OCI-LY7 (cell line): ENCODE data around the gene DNAJB12. TPM values are rescaled to one million over a fixed set of nuclear protein-coding genes. Genes with fewer than 3 reads are reported as not detected.
"Not testable (repeated sequence)": the region's sequence is repeated elsewhere in the genome, so short reads cannot be mapped to it uniquely, and the experiment has no call there.

Experiments used
- BruUV-seq: library from RNA; stranded (reverse); fragments of 400-500 nt; replicated peaks from 2 replicates; lab custom pipeline; 2021; lab: Mats Ljungman, UMichigan
- CTCF ChIA-PET: fragments of 300-600 bp; sonication (Branson Sonifier 250); formaldehyde crosslinking; loops from one replicate; lab custom pipeline; 2022; ENCODE audit warnings: antibody characterized with exemption; ENCODE audit not compliant: unreplicated experiment; lab: Charles Lee
- POLR2A ChIA-PET: fragments of 300-600 bp; sonication (Branson Sonifier 250); formaldehyde crosslinking; loops from one replicate; lab custom pipeline; 2022; ENCODE audit warnings: antibody characterized with exemption; lab: Charles Lee
- DNase-seq: peaks from one replicate; pipeline ENCODE4 v3.0.0-alpha.2; 2015; ENCODE audit warnings: low spot score
- H2AFZ ChIP-seq: fragments of 200-600 bp; sonication (generic), shearing (Covaris generic); 2 replicates; pipeline ENCODE4 v1.6.1; 2014; ENCODE audit warnings: mild to moderate bottlenecking, antibody characterized with exemption, low read length, moderate library complexity
- H3K27ac ChIP-seq: fragments of 200-600 bp; sonication (generic); 2 replicates; pipeline ENCODE4 v1.5.1; 2014; ENCODE audit warnings: mixed run types, low read depth, mild to moderate bottlenecking, moderate library complexity, low read length, inconsistent platforms; ENCODE audit not compliant: poor library complexity, severe bottlenecking
- H3K36me3 ChIP-seq: fragments of 200-600 bp; sonication (generic); 2 replicates; pipeline ENCODE4 v1.6.1; 2014; ENCODE audit warnings: mild to moderate bottlenecking, antibody characterized with exemption, low read length, moderate library complexity, mixed read lengths; ENCODE audit not compliant: insufficient read depth
- H3K4me1 ChIP-seq: fragments of 200-600 bp; sonication (generic); 2 replicates; pipeline ENCODE4 v1.5.1; 2014; ENCODE audit warnings: mild to moderate bottlenecking, low read length; ENCODE audit not compliant: insufficient read depth, poor library complexity, severe bottlenecking
- H3K4me2 ChIP-seq: fragments of 200-600 bp; sonication (generic); 2 replicates; pipeline ENCODE4 v1.6.1; 2014; ENCODE audit warnings: mild to moderate bottlenecking, low read length
- H3K4me3 ChIP-seq: fragments of 200-600 bp; sonication (generic); 2 replicates; pipeline ENCODE4 v1.5.1; 2014; ENCODE audit warnings: mild to moderate bottlenecking, low read depth, low read length; ENCODE audit not compliant: poor library complexity, severe bottlenecking
- H3K79me2 ChIP-seq: fragments of 200-600 bp; sonication (generic); 2 replicates; pipeline ENCODE4 v1.6.1; 2016; ENCODE audit warnings: low read depth, mild to moderate bottlenecking, low read length, moderate library complexity, mixed read lengths; ENCODE audit not compliant: insufficient read depth
- H3K9me2 ChIP-seq: fragments of 200-600 bp; sonication (generic); 2 replicates; pipeline ENCODE4 v1.6.1; 2016; ENCODE audit warnings: mild to moderate bottlenecking, low read length, mixed read lengths; ENCODE audit not compliant: insufficient read depth
- H3K9me3 ChIP-seq: fragments of 200-600 bp; sonication (generic); 2 replicates; pipeline ENCODE4 v1.6.1; 2014; ENCODE audit warnings: mild to moderate bottlenecking, mixed run types, low read length, mixed read lengths
- H4K20me1 ChIP-seq: fragments of 200-600 bp; sonication (generic); 2 replicates; pipeline ENCODE4 v1.6.1; 2014; ENCODE audit warnings: mild to moderate bottlenecking, antibody characterized with exemption, low read length, moderate library complexity, mixed read lengths; ENCODE audit not compliant: insufficient read depth
- EZH2phosphoT487 ChIP-seq: fragments of 200-600 bp; sonication (generic); IDR thresholded peaks from 2 replicates; pipeline ENCODE4 v1.6.1; 2018; ENCODE audit warnings: low read depth, borderline replicate concordance, mild to moderate bottlenecking, mixed run types, antibody characterized with exemption, low read length, moderate library complexity, mixed read lengths
- intact Hi-C: fragments of 100-400 bp; cut with micrococcal nuclease; formaldehyde crosslinking; loops from one replicate; pipeline ENCODE4 v1.10.0; 2022; ENCODE audit not compliant: unreplicated experiment
- total RNA-seq, 2 experiments: library from RNA; depleted of rRNA in 1 of 2; stranded (reverse); fragments of >200 nt in 1 of 2; shearing (Covaris generic) in 1 of 2; gene quantifications; 2 replicates each; pipeline ENCODE4 v1.2.3, GENCODE V29; 2014 to 2022
- TF ChIP-seq, protein P1 (sequence below): fragments of 200-600 bp; sonication (generic); conservative IDR thresholded peaks from 2 replicates; pipeline ENCODE4 v1.5.1; 2014; ENCODE audit warnings: mild to moderate bottlenecking, antibody characterized with exemption, low read length, moderate library complexity, mixed read lengths

Gene DNAJB12
- total RNA-seq, 2 experiments from 2014 or later: 27.4 to 28.3 TPM

GRCh38 chr10:72297281-72297804, 57.4 kb downstream of the DNAJB12 start:
- ChIA-PET CTCF (interaction anchor here (0.5 to 1.1 kb wide), 4 partner anchors 22 to 43 kb away, joined by 3 to 5 read pairs (median 4); no protein-coding TSS in a partner anchor), POLR2A (interaction anchor here (0.5 to 2.3 kb wide), 19 partner anchors 11 to 858 kb away, joined by 3 to 14 read pairs (median 4); no protein-coding TSS in a partner anchor)
- Histone ChIP-seq H3K4me2 (peak overlapping the region; percentile 90), H4K20me1 (no peaks in the 10 kb centered on the region), H3K9me2 (no peaks in the 10 kb centered on the region), H3K79me2 (no peaks in the 10 kb centered on the region), H2AFZ (peak overlapping the region; percentile 34; the same call in 1 of the 2 replicates), H3K9me3 (no peaks in the 10 kb centered on the region), H3K4me1 (peaks cover 36% of the 10 kb centered on the region), H3K4me3 (peak overlapping the region; percentile 71), H3K27ac (peak overlapping the region; percentile 83), H3K36me3 (no peaks in the 10 kb centered on the region)
- DNase-seq: peak; percentile 97
- no peak for TF ChIP-seq EZH2phosphoT487
- TF ChIP-seq, protein P1, sequence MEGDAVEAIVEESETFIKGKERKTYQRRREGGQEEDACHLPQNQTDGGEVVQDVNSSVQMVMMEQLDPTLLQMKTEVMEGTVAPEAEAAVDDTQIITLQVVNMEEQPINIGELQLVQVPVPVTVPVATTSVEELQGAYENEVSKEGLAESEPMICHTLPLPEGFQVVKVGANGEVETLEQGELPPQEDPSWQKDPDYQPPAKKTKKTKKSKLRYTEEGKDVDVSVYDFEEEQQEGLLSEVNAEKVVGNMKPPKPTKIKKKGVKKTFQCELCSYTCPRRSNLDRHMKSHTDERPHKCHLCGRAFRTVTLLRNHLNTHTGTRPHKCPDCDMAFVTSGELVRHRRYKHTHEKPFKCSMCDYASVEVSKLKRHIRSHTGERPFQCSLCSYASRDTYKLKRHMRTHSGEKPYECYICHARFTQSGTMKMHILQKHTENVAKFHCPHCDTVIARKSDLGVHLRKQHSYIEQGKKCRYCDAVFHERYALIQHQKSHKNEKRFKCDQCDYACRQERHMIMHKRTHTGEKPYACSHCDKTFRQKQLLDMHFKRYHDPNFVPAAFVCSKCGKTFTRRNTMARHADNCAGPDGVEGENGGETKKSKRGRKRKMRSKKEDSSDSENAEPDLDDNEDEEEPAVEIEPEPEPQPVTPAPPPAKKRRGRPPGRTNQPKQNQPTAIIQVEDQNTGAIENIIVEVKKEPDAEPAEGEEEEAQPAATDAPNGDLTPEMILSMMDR: no peak
- BruUV-seq: no TSS peak
- intact Hi-C loops: loop anchor here (1.0 to 2.0 kb wide), 4 partner anchors 23 to 49 kb away; no protein-coding TSS in a partner anchor

DNA sequence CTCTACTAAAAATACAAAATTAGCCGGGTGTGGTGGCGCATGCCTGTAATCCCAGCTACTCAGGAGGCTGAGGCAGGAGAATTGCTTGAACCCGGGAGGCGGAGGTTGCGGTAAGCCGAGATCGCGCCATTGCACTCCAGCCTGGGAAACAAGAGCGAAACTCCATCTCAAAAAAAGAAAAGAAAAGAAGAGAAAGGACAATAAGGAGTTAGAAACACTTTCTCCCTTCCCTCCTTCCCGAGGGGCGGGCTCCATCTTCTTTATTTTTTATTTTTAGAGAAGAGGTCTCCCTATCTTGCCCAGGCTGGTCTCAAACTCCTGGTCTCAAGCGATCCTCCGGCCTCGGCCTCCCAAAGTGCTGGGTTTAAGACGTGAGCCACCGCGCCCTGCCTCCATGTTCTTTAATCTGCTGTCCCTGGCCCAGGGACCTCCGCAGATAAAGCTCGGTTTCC, 57.9 kb downstream of the DNAJB12 start:
- H2AFZ ChIP-seq: peak overlapping the region; percentile 34; the same call in 1 of the 2 replicates
- POLR2A ChIA-PET: interaction anchor here (0.5 to 2.3 kb wide), 19 partner anchors 12 to 859 kb away, joined by 3 to 14 read pairs (median 4); no protein-coding TSS in a partner anchor
- TSS peak; percentile 91 for BruUV-seq
- H3K9me2 ChIP-seq, H3K9me3 ChIP-seq, DNase-seq, H4K20me1 ChIP-seq, H3K79me2 ChIP-seq, H3K36me3 ChIP-seq: not testable (repeated sequence)
- peak overlapping the region; percentile 71 for H3K4me3 ChIP-seq
- intact Hi-C loops: loop anchor here (1.0 to 2.0 kb wide), 4 partner anchors 22 to 49 kb away; no protein-coding TSS in a partner anchor
- peaks cover 31% of the 10 kb centered on the region for H3K4me1 ChIP-seq
- H3K4me2 ChIP-seq: peak overlapping the region; percentile 90
- CTCF ChIA-PET: interaction anchor here (0.8 to 1.1 kb wide), 3 partner anchors 22 to 30 kb away, joined by 3 to 4 read pairs (median 3); no protein-coding TSS in a partner anchor
- peak overlapping the region; percentile 83 for H3K27ac ChIP-seq

- Histone ChIP-seq H2AFZ (no peak overlapping the region), H3K36me3 (no peaks in the 10 kb centered on the region), H3K9me3 (no peaks in the 10 kb centered on the region), H3K4me1 (peaks cover 27% of the 10 kb centered on the region), H3K9me2 (no peaks in the 10 kb centered on the region), H3K27ac (no peak overlapping the region), H4K20me1 (no peaks in the 10 kb centered on the region), H3K4me3 (no peak overlapping the region), H3K79me2 (no peaks in the 10 kb centered on the region), H3K4me2 (no peak overlapping the region)
- POLR2A ChIA-PET: interaction anchor here (0.7 kb wide), 3 partner anchors 18 to 49 kb away, joined by 3 to 9 read pairs (median 4); no protein-coding TSS in a partner anchor
- CTCF ChIA-PET: no interaction called here
- intact Hi-C loops: no loop called here
- DNase-seq: no peak
- no peak for TF ChIP-seq EZH2phosphoT487
- TF ChIP-seq, protein P1: no peak
- no TSS peak for BruUV-seq
Observed at GRCh38 chr10:72295330-72295910, 59.3 kb downstream of the DNAJB12 start.
